Ureter (tissue), 1 donor: ENCODE measurements around the gene ASIC5. TPM values are rescaled to one million over a fixed set of nuclear protein-coding genes. Genes with fewer than 3 reads are reported as not detected.
"Not testable (repeated sequence)": the region's sequence is repeated elsewhere in the genome, so short reads cannot be mapped to it uniquely, and the experiment has no call there.

Experiments
- DNase-seq: peaks from one replicate; pipeline ENCODE4 v3.0.0-alpha.2; 2020; ENCODE audit warnings: low spot score
- total RNA-seq: library from RNA; stranded (reverse); gene quantifications from one replicate; pipeline ENCODE4 v1.2.4, GENCODE V29; 2023
- donor health status: DM: yes; HTN: yes; CAD: no.

The ASIC5 gene, protein sequence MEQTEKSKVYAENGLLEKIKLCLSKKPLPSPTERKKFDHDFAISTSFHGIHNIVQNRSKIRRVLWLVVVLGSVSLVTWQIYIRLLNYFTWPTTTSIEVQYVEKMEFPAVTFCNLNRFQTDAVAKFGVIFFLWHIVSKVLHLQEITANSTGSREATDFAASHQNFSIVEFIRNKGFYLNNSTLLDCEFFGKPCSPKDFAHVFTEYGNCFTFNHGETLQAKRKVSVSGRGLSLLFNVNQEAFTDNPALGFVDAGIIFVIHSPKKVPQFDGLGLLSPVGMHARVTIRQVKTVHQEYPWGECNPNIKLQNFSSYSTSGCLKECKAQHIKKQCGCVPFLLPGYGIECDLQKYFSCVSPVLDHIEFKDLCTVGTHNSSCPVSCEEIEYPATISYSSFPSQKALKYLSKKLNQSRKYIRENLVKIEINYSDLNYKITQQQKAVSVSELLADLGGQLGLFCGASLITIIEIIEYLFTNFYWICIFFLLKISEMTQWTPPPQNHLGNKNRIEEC
- total RNA-seq = not detected

GRCh38 chr4:155866177-155866576 is at the start of gene ASIC5:
Gene ASIC5 (minus strand): TSS chr4:155866277. CDS start chr4:155866226, 51 bp downstream.
- DNase-seq = no peak

- DNase-seq = no peak
These were observed 48.7 kb upstream of the ASIC5 start for GRCh38 chr4:155914782-155915181.

DNA sequence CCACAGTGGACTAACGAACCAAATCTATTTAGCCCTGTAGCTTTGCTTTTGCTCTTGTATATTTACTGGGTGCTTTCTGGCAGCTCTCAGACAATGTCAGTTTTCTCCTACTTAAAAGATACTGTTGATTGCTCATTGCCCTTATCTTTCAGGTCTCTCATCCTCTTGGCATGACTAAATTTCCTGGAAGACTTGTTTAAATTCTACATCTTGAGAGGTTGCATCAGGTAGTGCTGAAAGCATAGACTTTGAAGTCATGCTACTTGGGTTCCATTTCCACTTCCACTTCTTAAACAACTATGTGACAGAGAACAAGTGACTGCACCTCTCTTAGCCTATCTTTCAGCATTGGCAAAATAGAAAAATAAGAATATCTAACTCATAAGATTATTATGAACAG is 45.8 kb upstream of the ASIC5 start:
- no peak for DNase-seq

- DNase-seq = no peak
These were observed 43.6 kb upstream of the ASIC5 start for GRCh38 chr4:155909615-155910226.

DNA sequence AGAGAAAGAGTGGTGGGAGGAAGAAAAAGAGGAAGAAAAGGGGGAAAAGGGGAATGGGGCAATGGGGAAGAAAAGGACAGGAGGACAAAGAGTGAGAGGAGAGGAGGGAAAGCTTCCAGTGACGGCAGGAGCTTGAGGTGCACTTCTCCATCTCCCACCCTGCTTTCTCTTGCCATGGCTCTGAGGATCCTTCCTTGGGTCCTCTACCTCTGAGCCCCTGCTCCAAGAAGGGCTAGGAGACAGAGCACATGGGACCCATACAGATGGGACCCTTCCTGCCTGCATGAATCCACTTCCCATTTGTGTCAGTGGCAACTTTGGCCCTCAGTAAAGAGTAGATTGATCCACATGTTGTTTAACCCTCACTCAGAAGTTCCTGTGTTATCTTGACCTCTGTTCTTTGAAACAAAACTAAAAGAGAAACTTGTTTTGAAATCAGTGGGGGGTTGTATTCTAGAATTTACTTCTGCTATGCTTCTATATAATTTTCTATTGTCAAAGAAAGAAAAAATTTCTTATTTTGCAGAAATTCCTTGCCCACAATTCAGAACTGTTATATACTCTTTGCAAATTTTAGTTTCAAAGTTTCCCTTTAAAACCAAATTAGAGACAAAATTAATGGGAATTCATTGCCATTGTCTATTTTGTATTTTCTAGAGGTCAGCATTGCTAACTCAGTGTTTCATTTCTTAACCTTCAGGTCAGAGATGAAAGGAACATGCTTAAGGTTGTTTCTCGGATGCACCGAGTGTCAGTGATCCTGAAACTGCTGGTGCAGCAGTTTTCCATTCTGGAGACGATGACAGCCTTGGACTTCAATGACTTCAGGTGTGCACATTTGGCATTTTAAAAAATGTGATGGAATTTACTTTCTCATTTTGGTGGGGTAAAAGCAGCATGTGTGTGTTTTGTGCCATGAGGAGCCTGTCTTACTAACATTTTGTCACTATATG is 42.4 kb upstream of the ASIC5 start:
- DNase-seq = no peak

- DNase-seq = no peak
These were observed 41.5 kb upstream of the ASIC5 start for GRCh38 chr4:155907556-155907955.

DNA sequence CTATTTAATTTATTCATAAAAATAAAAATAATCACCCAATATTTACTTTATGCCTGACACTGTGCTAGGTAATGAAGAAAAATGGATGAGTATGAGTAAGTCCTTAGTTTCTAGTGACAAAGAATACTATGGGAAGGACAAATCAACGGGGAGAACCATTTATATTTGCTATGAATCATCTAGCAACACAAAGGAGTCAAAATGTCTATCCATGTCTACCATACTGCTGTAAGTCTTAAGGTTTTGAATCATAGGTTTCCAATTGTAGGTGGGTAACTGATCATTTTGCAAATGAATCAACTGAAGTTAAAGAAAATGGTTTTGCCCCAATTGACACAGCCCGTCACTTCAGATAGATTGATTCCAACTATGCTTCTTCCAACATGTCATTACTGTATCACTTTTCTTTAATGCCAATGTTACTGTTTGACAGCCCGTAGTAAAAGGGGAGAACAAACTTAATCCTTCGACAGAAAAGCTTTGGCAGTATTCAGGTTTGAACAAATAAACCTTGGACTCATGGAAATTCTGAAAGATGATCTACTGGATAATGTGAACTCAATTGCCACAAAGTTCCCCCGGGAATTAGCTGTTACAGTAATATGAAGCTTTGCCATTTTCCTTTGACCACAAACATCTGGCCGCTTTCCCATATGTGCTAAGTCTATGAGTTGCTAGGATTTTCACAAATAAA is 40.6 kb upstream of the ASIC5 start:
- no peak for DNase-seq

DNA sequence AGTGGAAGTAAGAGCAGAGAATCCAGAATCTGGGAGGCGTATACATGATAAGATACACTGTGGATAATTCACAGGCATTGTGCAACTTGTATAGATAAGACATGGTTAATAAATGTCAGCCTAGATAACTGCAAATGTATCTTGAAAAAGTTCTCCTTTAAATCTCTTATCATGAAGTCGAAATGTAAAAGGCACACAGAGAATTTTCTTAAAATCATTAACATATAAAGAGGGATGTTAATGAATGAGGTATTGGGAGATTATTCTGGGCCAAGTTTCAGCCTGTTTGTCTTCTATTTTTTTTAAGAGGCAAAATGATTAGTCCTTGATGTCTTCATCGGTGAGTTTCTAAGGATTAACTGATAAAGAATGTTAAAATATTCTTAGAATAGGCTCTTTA is 38.3 kb upstream of the ASIC5 start:
- DNase-seq = no peak

- no peak for DNase-seq
These were observed 37.4 kb upstream of the ASIC5 start, which contains the start of gene TDO2 for GRCh38 chr4:155903453-155903852. Gene TDO2 (plus strand): TSS chr4:155903696. CDS start chr4:155903759, 63 bp downstream.

- DNase-seq = no peak
These were observed 34.9 kb upstream of the ASIC5 start for GRCh38 chr4:155901013-155901412.

GRCh38 chr4:155900381-155900780 is 34.3 kb upstream of the ASIC5 start:
- no peak for DNase-seq

GRCh38 chr4:155899891-155900290 is 33.8 kb upstream of the ASIC5 start:
- DNase-seq = no peak

DNA sequence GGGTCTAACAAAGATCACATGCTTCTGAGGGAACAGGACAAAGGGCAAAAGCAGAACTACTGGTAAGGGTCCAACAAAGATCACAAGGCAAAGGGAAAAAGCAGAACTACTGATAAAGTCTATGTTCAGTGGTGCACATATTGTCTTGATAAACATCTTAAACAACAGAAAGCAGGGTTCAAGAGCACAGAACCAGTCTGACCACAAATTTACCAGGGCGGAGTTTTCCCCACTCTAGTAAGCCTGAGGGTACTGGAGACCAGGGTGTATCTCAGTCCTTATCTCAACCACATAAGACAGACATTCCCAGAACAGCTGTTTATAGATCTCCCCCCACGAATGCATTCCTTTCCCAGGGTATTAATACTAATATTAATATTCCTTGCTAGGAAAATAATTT is 32.3 kb upstream of the ASIC5 start:
- DNase-seq = not testable (repeated sequence)

- DNase-seq = no peak
These were observed 25.0 kb upstream of the ASIC5 start for GRCh38 chr4:155891058-155891457.

- DNase-seq = no peak
These were observed 23.9 kb upstream of the ASIC5 start for GRCh38 chr4:155889946-155890345.

GRCh38 chr4:155889031-155889793 is 23.1 kb upstream of the ASIC5 start:
- DNase-seq = no peak

DNA sequence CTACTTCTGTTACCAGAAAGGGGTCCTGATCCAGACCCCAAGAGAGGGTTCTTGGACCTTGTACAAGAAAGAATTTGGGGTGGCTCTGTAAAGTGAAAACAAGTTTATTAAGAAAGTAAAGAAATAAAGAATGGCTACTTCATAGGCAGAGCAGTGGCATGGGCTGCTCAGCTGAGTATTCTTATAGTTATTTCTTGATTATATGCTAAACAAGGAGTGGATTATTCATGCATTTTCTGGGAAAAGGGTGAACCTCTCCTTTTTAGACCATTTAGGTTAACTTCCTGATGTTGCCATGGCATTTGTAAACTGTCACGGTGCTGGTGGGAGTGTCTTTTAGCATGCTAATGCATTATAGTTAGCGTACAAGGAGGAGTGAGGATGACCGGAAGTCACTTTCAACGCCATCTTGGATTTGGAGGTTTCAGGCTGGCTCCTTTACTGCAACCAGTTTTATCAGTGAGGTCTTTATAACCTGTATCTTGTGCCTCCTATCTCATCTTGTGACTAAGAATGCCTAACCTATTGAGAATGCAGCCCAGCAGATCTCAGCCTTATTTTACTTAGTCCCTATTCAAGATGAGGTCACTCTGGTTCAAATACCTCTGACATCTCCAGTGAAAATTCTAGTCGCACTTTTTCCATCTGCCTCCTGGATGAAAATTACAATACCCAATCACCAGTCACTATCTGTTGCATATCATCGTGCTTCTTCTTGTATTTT is 21.9 kb upstream of the ASIC5 start:
- DNase-seq = no peak

- DNase-seq = no peak
These were observed 21.0 kb upstream of the ASIC5 start for GRCh38 chr4:155887045-155887444.

DNA sequence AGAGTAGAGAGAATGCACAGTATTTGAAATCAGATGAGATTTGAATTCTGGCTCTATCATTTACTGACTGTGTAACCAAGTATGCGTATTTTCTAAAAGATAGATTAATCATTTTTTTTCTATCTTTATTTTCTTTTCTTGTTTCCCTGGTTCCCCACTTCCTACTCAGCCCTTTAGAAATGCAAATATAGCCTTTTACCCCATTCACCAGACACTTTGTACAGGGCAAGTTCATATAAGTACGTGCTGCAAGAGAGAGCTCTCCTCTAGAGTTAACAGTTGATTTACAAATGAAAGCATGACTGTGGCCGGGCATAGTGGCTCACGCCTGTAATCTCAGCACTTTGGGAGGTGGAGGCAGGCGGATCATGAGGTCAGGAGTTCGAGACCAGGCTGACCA is 19.6 kb upstream of the ASIC5 start:
- DNase-seq = no peak

DNA sequence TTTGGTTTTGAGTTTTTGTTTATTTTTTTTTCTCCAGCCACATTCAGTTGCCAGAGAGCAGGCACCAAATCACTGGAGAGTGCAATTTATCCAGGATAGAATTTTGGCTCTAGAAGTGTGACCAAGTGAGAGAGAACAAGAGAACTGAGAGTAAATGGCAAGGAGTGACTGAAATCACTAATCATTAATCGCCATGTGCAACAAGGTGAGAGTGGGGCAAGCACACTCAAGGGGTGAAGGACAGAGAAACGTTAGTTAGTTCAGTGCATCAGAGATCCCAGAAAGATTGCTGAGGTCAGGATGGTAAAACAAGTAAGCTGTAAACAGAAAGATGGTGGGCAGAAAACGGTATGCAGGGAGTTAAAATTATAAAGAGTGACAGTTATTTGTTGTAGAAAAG is 17.8 kb upstream of the ASIC5 start:
- DNase-seq = no peak
